SU-DHL-6 (cell line): ENCODE data around the gene IGSF3.

ENCODE experiments used
- EZH2phosphoT487 ChIP-seq: fragments of 200-600 bp; sonication (generic), shearing (Covaris generic); conservative IDR thresholded peaks from 2 replicates; pipeline ENCODE4 v1.6.1; 2018; ENCODE audit warnings: mild to moderate bottlenecking, antibody characterized with exemption, low read length, moderate library complexity, mixed read lengths
- TF ChIP-seq, protein P1 (sequence below): fragments of 200-600 bp; sonication (generic); IDR thresholded peaks from one replicate; pipeline ENCODE4 v1.5.1; 2017; ENCODE audit warnings: antibody characterized with exemption, mild to moderate bottlenecking, low read length, moderate library complexity; ENCODE audit not compliant: insufficient read depth, poor library complexity, severe bottlenecking

DNA sequence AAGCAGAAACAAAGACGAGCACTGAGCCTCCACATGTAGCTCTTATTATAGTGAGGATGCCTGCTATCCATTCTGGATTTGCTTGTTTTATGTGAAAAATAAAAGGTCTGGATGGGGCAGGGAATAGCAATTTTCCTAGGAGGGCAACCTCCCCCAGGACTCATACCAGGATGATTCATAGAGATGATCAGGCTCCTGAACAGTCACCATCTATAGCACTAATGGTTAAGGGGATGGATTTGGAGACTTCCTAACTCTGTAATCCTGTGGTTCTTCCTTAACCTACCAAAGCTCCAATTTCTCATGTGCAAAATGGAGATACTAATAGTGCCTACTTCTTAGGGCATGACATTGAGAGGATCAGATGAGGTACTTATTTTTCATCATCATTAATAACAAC lies 62.2 kb downstream of the IGSF3 start:
- TF ChIP-seq, protein P1, sequence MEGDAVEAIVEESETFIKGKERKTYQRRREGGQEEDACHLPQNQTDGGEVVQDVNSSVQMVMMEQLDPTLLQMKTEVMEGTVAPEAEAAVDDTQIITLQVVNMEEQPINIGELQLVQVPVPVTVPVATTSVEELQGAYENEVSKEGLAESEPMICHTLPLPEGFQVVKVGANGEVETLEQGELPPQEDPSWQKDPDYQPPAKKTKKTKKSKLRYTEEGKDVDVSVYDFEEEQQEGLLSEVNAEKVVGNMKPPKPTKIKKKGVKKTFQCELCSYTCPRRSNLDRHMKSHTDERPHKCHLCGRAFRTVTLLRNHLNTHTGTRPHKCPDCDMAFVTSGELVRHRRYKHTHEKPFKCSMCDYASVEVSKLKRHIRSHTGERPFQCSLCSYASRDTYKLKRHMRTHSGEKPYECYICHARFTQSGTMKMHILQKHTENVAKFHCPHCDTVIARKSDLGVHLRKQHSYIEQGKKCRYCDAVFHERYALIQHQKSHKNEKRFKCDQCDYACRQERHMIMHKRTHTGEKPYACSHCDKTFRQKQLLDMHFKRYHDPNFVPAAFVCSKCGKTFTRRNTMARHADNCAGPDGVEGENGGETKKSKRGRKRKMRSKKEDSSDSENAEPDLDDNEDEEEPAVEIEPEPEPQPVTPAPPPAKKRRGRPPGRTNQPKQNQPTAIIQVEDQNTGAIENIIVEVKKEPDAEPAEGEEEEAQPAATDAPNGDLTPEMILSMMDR: no peak
- no peak for TF ChIP-seq EZH2phosphoT487
